GM18519 (cell line): ENCODE data around the gene RRP1B.

Experiments used
- ATAC-seq: cut with Tn5 transposase; IDR thresholded peaks from one replicate; pipeline ENCODE4 v1.9.1; 2021; ENCODE audit warnings: mild to moderate bottlenecking, moderate library complexity; ENCODE audit not compliant: unreplicated experiment, low FRiP score

RRP1B gene

DNA sequence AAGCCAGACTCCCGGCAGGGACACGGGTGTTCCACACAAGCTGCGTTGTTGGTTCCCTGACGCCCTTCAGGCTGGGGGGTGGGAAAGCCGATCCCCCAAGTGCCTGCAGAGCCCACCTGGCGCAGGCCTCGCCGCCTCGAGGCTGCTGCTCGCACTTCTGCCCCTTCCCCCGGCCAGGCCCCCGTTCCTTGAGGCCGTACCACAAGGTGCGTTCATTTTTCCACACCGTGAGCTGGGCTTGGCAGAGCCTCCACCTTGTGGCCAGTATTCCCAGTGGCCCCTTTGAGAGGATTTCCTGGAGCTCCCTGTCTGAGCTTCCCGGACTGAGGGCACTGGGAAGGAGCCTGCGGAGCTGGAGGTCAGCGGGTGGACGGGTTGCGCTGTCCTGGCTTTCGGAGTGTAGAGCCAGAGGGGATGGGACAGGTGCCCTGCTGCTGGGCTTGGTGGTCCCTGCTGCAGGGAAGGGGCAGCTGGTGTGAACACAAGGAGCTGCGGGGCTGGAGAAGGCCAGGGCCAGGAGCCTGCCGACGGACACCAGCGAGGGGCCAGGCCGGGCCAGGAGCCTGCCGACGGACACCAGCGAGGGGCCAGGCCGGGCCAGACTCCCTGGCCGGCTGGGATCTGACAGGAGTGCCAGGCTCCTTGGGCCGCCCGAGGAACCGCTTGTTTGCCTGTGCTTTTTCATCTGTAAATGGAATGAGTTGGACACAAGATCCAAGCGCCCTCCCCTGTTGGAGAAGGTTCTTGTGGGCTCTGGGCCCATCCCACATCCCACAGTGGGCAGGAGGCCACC lies 78.0 kb downstream of the RRP1B start:
- no peak for ATAC-seq

- no peak for ATAC-seq
These were observed 80.5 kb downstream of the RRP1B start for GRCh38 chr21:43739621-43740435.

DNA sequence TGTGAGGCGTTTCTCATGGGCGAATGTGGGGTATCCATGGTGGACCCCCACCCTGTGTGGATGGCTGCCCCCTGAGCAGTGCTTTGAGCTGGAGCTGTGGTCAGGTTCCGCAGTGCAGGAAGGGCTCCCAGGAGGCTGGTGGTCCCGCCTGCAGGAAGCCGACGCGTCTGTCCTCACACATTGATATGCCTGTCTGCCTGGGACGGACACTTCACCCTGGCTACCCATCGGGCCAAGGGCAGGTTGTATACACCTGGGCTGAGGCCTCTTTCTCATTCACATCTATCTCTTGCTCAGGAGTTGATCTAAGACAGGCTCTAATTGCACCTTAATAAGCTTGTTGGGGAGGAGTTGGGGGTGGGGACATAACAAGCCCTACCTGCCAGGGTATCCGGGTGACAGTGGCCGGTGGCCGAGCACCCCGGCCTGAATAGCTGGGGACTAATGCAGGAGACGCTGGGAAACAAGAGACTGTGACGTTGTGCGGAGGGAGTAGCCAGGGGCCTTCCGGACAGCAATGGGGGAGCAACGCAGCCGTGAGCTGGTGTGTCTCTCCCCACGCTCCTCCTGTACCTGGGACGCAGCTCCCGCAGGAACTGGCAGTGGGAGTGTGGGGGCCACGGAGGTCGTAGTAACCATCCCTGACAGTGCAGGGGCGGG lies 81.3 kb downstream of the RRP1B start:
- ATAC-seq: no peak

GRCh38 chr21:43741423-43742096 lies 82.2 kb downstream of the RRP1B start:
- no peak for ATAC-seq

GRCh38 chr21:43743947-43744346 lies 84.6 kb downstream of the RRP1B start:
- no peak for ATAC-seq

GRCh38 chr21:43744725-43745124 lies 85.4 kb downstream of the RRP1B start:
- no peak for ATAC-seq
